T-cell (primary cell): ENCODE measurements around the gene FSD1. TPM values are rescaled to one million over a fixed set of nuclear protein-coding genes. Genes with fewer than 3 reads are reported as not detected.

ENCODE experiments used
- ATAC-seq, 4 experiments: fragments of 200-7000 bp in 3 of 4; fragments of 150-1000 bp in 1 of 4; cut with Tn5 transposase; replicated peaks in 1 of 4; 1 replicate in 3 of 4; 2 replicates in 1 of 4; pipeline ENCODE4 v1.10.0; 2021; ENCODE audit warnings: moderate library complexity in 3 of 4, mild to moderate bottlenecking in 2 of 4, moderate number of reproducible peaks in 1 of 4
- CTCF ChIA-PET, 2 donors: fragments of 300-600 bp; sonication (Branson Sonifier 250); formaldehyde crosslinking; loops; one replicate each; lab custom pipeline; 2022; ENCODE audit warnings: antibody characterized with exemption in 2 of 2; lab: Charles Lee
- POLR2A ChIA-PET, 2 donors: fragments of 300-600 bp; sonication (Branson Sonifier 250); formaldehyde crosslinking; loops; one replicate each; lab custom pipeline; 2022; ENCODE audit warnings: antibody characterized with exemption in 2 of 2; lab: Charles Lee
- DNase-seq, 35 experiments: peaks; one replicate each; pipeline versions ENCODE4 v3.0.0 to v3.0.0-alpha.2; 2013 to 2023
- H3K27ac ChIP-seq: one replicate; pipeline ENCODE4 v1.5.1; 2013; ENCODE audit warnings: low read length
- H3K27me3 ChIP-seq, 2 experiments: replicated peaks in 1 of 2; 1 replicate in 1 of 2; 2 replicates in 1 of 2; pipeline versions ENCODE4 v1.6.1 to v1.7.0; 2013; ENCODE audit warnings: low read length in 1 of 2, mixed read lengths in 1 of 2; ENCODE audit not compliant: control insufficient read depth in 2 of 2, insufficient read depth in 2 of 2; ENCODE audit errors: extremely low read depth in 1 of 2
- H3K36me3 ChIP-seq, 2 donors: 1 replicate in 1 of 2; 2 replicates in 1 of 2; pipeline versions ENCODE4 v1.6.1 to v1.7.0; 2013; ENCODE audit warnings: low read length in 1 of 2; ENCODE audit not compliant: control insufficient read depth in 2 of 2, insufficient read depth in 1 of 2; ENCODE audit errors: extremely low read depth in 1 of 2
- H3K4me1 ChIP-seq, 2 experiments: 1 replicate in 1 of 2; 2 replicates in 1 of 2; pipeline versions ENCODE4 v1.6.1 to v1.7.0; 2013; ENCODE audit warnings: low read length in 2 of 2, mixed read lengths in 1 of 2; ENCODE audit not compliant: insufficient read depth in 2 of 2, control insufficient read depth in 1 of 2; ENCODE audit errors: extremely low read depth in 1 of 2
- H3K4me3 ChIP-seq, 2 donors: 1 replicate in 1 of 2; 2 replicates in 1 of 2; pipeline versions ENCODE4 v1.5.1 to v1.7.0; 2013; ENCODE audit warnings: mild to moderate bottlenecking in 2 of 2, low read length in 1 of 2, moderate library complexity in 1 of 2; ENCODE audit not compliant: control insufficient read depth in 1 of 2; ENCODE audit errors: extremely low read depth in 1 of 2
- H3K9me3 ChIP-seq: 2 replicates; pipeline ENCODE4 v1.7.0; 2013
- H3K27ac Mint-ChIP-seq, 2 donors: one replicate each; pipeline ENCODE4 v1.8.0; 2020 to 2021; ENCODE audit warnings: mild to moderate bottlenecking in 2 of 2, mixed read lengths in 2 of 2
- H3K27me3 Mint-ChIP-seq, 2 donors: one replicate each; pipeline ENCODE4 v1.8.0; 2021 to 2022; ENCODE audit warnings: mixed read lengths in 2 of 2
- H3K36me3 Mint-ChIP-seq: one replicate; pipeline ENCODE4 v1.8.0; 2021; ENCODE audit warnings: mixed read lengths
- H3K4me1 Mint-ChIP-seq, 3 donors: one replicate each; pipeline ENCODE4 v1.8.0; 2020 to 2022; ENCODE audit warnings: mixed read lengths in 3 of 3, mild to moderate bottlenecking in 1 of 3
- H3K4me3 Mint-ChIP-seq, 3 donors: one replicate each; pipeline ENCODE4 v1.8.0; 2020 to 2022; ENCODE audit warnings: mild to moderate bottlenecking in 3 of 3, mixed read lengths in 3 of 3, moderate library complexity in 3 of 3
- H3K9me3 Mint-ChIP-seq, 3 donors: one replicate each; pipeline ENCODE4 v1.8.0; 2020 to 2022; ENCODE audit warnings: mixed read lengths in 3 of 3
- WGBS: methylation state at CpG from one replicate; pipeline ENCODE4 v1.1.5; 2013; ENCODE audit warnings: missing lambda C conversion rate; ENCODE audit not compliant: insufficient coverage; 5-methylcytosine and 5-hydroxymethylcytosine counted together
- total RNA-seq, 35 experiments: library from RNA in 6 of 35; stranded (reverse) in 6 of 35; fragments of 120-200 nt in 1 of 35; gene quantifications; one replicate each; pipeline versions ENCODE4 v1.2.1 to v1.2.4 and lab custom pipeline; 2013 to 2026

FSD1 gene
- total RNA-seq, 5 donors from 2014 or later (not counting 1 experiment from before 2014, with no cell fraction given), result 2.8 to 4.1 (median 3.4) TPM

- Mint-ChIP-seq H3K27me3 (no peaks in the 10 kb centered on the region), H3K27ac (peak overlapping the region; percentile 92 to 94), H3K36me3 (no peaks in the 10 kb centered on the region), H3K4me3 (peak overlapping the region; percentile 83 to 95 (median 84)), H3K9me3 (no peaks in the 10 kb centered on the region), H3K4me1 (peaks cover 37 to 42% (median 39%) of the 10 kb centered on the region in 3 donors)
- CTCF ChIA-PET, result no interaction called here
- POLR2A ChIA-PET, result interaction anchor here (0.6 to 0.8 kb wide), 3 partner anchors 41 to 1249 kb away, joined by 3 to 4 read pairs (median 3); no protein-coding TSS in a partner anchor
- H3K9me3 ChIP-seq, result no peaks in the 10 kb centered on the region
- H3K27ac ChIP-seq, result peak overlapping the region; percentile 57
- 43% methylated on average over 8 of the region's 13 CpGs for WGBS
- peaks cover 0 to 25% of the 10 kb centered on the region in 2 experiments for H3K27me3 ChIP-seq
- peak overlapping the region; percentile 47 to 74 for H3K4me3 ChIP-seq
- peak in 2 of 35 experiments; percentile 9 to 29 for DNase-seq
- peak; percentile 7 to 37 (median 30) for ATAC-seq
- peaks cover 0 to 2% of the 10 kb centered on the region in 2 donors for H3K36me3 ChIP-seq
- peaks cover 23 to 41% of the 10 kb centered on the region in 2 experiments for H3K4me1 ChIP-seq
Observed at GRCh38 chr19:4301590-4302242, 2.7 kb upstream of the FSD1 start.

DNA sequence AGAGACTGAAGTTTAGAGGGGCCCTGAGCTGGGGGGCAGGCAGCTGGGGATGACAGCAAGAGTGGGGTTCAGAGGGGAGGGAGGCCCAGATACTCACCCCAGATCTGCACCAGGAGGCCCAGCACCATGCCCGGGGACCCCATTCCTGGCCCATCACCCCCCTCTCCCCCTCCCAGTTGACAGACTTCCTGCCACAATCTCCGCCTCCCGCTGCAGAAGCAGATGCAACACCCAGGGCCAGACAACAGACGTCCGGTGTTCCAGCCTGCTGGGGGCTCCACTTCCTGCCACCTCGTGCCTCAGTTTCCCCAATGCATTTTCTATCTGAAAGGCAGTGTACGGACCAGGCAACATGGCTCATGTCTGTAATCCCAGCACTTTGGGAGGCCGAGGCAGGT, 2.2 kb upstream of the FSD1 start, which contains the start of gene TMIGD2:
TSS of gene TMIGD2 (minus strand) at position 147 of the 398 bp plus-strand sequence. CDS start at position 143, 4 bp downstream.
- 11% methylated on average over 7 of the region's 8 CpGs for WGBS
- H3K27me3 Mint-ChIP-seq, result no peaks in the 10 kb centered on the region
- DNase-seq, result peak in 17 of 35 experiments; percentile 12 to 51 (median 23)
- H3K27me3 ChIP-seq, result peaks cover 0 to 24% of the 10 kb centered on the region in 2 experiments
- H3K4me1 Mint-ChIP-seq, result peaks cover 37 to 42% (median 39%) of the 10 kb centered on the region in 3 donors
- H3K27ac Mint-ChIP-seq, result peak within 1 kb of the TSS; percentile 92 to 94
- peak; percentile 33 to 64 (median 48) for ATAC-seq
- H3K36me3 Mint-ChIP-seq, result no peaks in the 10 kb centered on the region
- peak within 1 kb of the TSS; percentile 47 to 74 for H3K4me3 ChIP-seq
- ChIA-PET POLR2A (interaction anchor here (0.6 to 0.8 kb wide), 3 partner anchors 40 to 1249 kb away, joined by 3 to 4 read pairs (median 3); no protein-coding TSS in a partner anchor), CTCF (no interaction called here)
- H3K4me3 Mint-ChIP-seq, result peak within 1 kb of the TSS; percentile 83 to 95 (median 84)
- no peaks in the 10 kb centered on the region for H3K9me3 Mint-ChIP-seq
- H3K36me3 ChIP-seq, result peaks cover 0 to 2% of the 10 kb centered on the region in 2 donors
- no peaks in the 10 kb centered on the region for H3K9me3 ChIP-seq
- H3K27ac ChIP-seq, result peak within 1 kb of the TSS; percentile 57
- peaks cover 23 to 41% of the 10 kb centered on the region in 2 experiments for H3K4me1 ChIP-seq

DNA sequence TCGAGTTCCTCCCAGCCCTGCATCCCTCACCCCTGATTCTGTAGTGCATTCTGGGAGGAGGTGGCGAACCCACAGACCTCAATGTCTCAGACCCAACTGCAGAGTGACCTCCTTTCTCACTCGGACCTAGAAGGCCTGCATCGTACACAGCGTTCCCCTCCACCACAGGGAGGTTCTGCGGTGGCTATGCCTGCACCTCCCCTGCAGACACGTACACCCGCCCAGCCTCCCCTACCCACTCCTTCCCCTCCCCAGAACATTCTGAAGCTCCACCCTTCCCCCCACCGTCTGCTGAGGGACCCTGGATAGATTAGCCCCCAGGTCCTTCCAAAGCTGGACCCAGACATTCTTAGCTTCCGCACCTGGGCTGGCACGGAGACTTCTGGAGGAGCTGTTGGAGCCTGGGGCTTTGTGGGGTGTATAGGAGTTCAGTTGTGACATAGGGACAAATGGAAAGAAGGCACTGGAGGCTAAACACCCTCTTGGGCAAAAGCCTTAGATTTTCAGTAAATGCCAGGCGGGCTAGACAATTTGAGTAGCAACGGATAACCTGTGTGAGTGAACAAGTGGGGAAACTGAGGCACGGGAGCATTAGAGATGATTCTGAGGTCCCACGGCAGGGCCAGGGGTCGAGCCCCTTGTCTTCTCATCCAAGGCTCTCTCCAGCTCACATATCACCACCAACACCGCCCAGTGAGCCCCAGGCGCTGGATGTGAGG, 420 bp upstream of the FSD1 start:
- H3K27ac ChIP-seq, result peak overlapping the region; percentile 53
- peaks cover 0 to 2% of the 10 kb centered on the region in 2 donors for H3K36me3 ChIP-seq
- H3K36me3 Mint-ChIP-seq, result no peaks in the 10 kb centered on the region
- ATAC-seq (no peak), DNase-seq (peak in 1 of 35 experiments; percentile 16)
- no peaks in the 10 kb centered on the region for H3K9me3 ChIP-seq
- H3K4me3 Mint-ChIP-seq, result peak overlapping the region; percentile 41 to 95 (median 56)
- ChIA-PET CTCF (interaction anchor here (0.6 kb wide), 3 partner anchors 24 to 1813 kb away, joined by 3 to 8 read pairs (median 5); no protein-coding TSS in a partner anchor), POLR2A (no interaction called here)
- no peaks in the 10 kb centered on the region for H3K27me3 Mint-ChIP-seq
- peaks cover 0 to 19% of the 10 kb centered on the region in 2 experiments for H3K27me3 ChIP-seq
- H3K27ac Mint-ChIP-seq, result peak overlapping the region; percentile 61 to 71
- WGBS, result 32% methylated on average over 11 of the region's 18 CpGs
- peak overlapping the region; percentile 16 to 39 for H3K4me3 ChIP-seq
- peaks cover 20 to 39% of the 10 kb centered on the region in 2 experiments for H3K4me1 ChIP-seq
- peaks cover 33 to 37% (median 34%) of the 10 kb centered on the region in 3 donors for H3K4me1 Mint-ChIP-seq
- H3K9me3 Mint-ChIP-seq, result no peaks in the 10 kb centered on the region

DNA sequence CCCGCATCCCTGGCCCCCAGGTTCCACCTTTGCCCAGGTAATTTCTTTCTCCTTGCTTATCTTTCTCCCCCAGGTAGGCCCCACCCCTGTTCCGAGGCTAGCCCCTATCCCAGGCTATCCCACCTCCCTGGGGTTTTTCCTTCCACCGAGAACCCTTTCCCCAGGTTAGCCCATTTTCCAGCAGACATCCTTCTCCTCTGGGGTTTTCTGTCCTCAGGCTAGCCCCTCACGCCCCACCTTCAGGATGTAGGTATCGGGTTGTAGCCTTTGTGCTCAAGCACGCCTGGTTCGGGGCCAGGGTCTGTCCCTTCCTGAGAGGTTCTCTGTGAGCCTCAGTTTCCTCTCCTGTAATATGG, 837 bp downstream of the FSD1 start:
- no peak overlapping the region for H3K27ac ChIP-seq
- CTCF ChIA-PET, result no interaction called here
- H3K27me3 ChIP-seq, result peaks cover 0 to 19% of the 10 kb centered on the region in 2 experiments
- no peak overlapping the region for H3K4me3 ChIP-seq
- Mint-ChIP-seq H3K27ac (no peak overlapping the region), H3K4me3 (peak overlapping the region; percentile 37 to 60 (median 47)), H3K36me3 (no peaks in the 10 kb centered on the region), H3K4me1 (peaks cover 30 to 37% (median 34%) of the 10 kb centered on the region in 3 donors), H3K27me3 (no peaks in the 10 kb centered on the region), H3K9me3 (no peaks in the 10 kb centered on the region)
- POLR2A ChIA-PET, result no interaction called here
- no CpG with 5 or more reads among the region's 7 CpGs for WGBS
- no peak for ATAC-seq
- DNase-seq, result no peak
- H3K9me3 ChIP-seq, result no peaks in the 10 kb centered on the region
- H3K4me1 ChIP-seq, result peaks cover 20 to 34% of the 10 kb centered on the region in 2 experiments
- peaks cover 0 to 2% of the 10 kb centered on the region in 2 donors for H3K36me3 ChIP-seq

DNA sequence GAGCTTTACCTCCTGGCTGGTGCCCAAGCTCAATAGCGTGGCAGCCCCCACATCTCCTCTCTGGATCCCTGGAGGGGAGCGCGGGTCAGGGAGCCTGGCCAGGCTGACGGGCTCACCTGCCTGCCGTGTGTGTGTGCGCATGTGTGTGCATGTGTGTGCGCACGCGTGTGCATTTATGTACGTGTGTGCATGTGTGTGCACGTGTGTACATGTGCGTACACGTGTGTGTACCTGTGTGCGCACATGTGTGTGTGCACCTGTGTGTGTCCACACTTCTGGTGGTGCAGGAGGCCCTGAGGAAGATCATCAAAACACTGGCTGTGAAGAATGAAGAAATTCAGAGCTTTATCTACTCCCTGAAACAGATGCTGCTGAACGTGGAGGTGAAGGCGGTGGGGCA, 1.3 kb downstream of the FSD1 start:
- POLR2A ChIA-PET, result no interaction called here
- peaks cover 28 to 33% (median 31%) of the 10 kb centered on the region in 3 donors for H3K4me1 Mint-ChIP-seq
- 90% methylated on average over 14 of the region's 16 CpGs for WGBS
- no peaks in the 10 kb centered on the region for H3K36me3 Mint-ChIP-seq
- CTCF ChIA-PET, result interaction anchor here in 1 of 2 donors (0.6 kb wide), 1 partner anchor 59 kb away, joined by 3 read pairs; the partner anchor contains the start of gene YJU2
- Histone ChIP-seq H3K9me3 (no peaks in the 10 kb centered on the region), H3K36me3 (peaks cover 0 to 2% of the 10 kb centered on the region in 2 donors), H3K4me3 (no peak overlapping the region), H3K4me1 (peaks cover 20 to 31% of the 10 kb centered on the region in 2 experiments), H3K27me3 (peaks cover 0 to 19% of the 10 kb centered on the region in 2 experiments), H3K27ac (no peak overlapping the region)
- DNase-seq, result no peak
- no peak for ATAC-seq
- no peak overlapping the region for H3K27ac Mint-ChIP-seq
- no peaks in the 10 kb centered on the region for H3K9me3 Mint-ChIP-seq
- H3K27me3 Mint-ChIP-seq, result no peaks in the 10 kb centered on the region
- H3K4me3 Mint-ChIP-seq, result peak overlapping the region in 2 of 3 donors; percentile 37 to 60
